Heart left ventricle (tissue), 16 donors: ENCODE results near the gene DTX4. TPM values are rescaled to one million over a fixed set of nuclear protein-coding genes. Genes with fewer than 3 reads are reported as not detected.
A peak's percentile ranks its signal among the peaks of the same experiment; 100 is the strongest.

ENCODE experiments used
- ATAC-seq, 4 donors: fragments of 200-7000 bp; cut with Tn5 transposase; one replicate each; pipeline ENCODE4 v1.9.1; 2020 to 2022; ENCODE audit warnings: moderate library complexity in 4 of 4, mild to moderate bottlenecking in 3 of 4, moderate number of reproducible peaks in 1 of 4
- DNase-seq, 5 donors: peaks; one replicate each; pipeline ENCODE4 v3.0.0-alpha.2; 2020
- H3K27ac ChIP-seq, 12 donors: fragments of 200-600 bp; sonication (generic) in 4 of 12; one replicate each; pipeline versions ENCODE4 v1.5.0 to v1.8.0; 2016 to 2022; ENCODE audit warnings: mild to moderate bottlenecking in 2 of 12
- H3K27me3 ChIP-seq, 9 donors: fragments of 200-600 bp; sonication (generic) in 2 of 9; one replicate each; pipeline versions ENCODE4 v1.5.1 to v1.8.0; 2016 to 2022; ENCODE audit warnings: mild to moderate bottlenecking in 3 of 9
- H3K36me3 ChIP-seq, 9 donors: fragments of 200-600 bp; sonication (generic) in 2 of 9; one replicate each; pipeline versions ENCODE4 v1.5.0 to v1.8.0; 2018 to 2022; ENCODE audit warnings: mild to moderate bottlenecking in 2 of 9
- H3K4me1 ChIP-seq, 12 donors: fragments of 200-600 bp; sonication (generic) in 4 of 12; one replicate each; pipeline versions ENCODE4 v1.5.0 to v1.8.0; 2016 to 2022; ENCODE audit warnings: mild to moderate bottlenecking in 3 of 12
- H3K4me3 ChIP-seq, 12 donors: fragments of 200-600 bp; sonication (generic) in 4 of 12; one replicate each; pipeline versions ENCODE4 v1.5.0 to v1.8.0; 2017 to 2022; ENCODE audit warnings: mild to moderate bottlenecking in 9 of 12, moderate library complexity in 4 of 12
- H3K9me3 ChIP-seq, 12 donors: fragments of 200-600 bp; sonication (generic) in 4 of 12; one replicate each; pipeline versions ENCODE4 v1.5.0 to v1.8.0; 2016 to 2022; ENCODE audit warnings: mild to moderate bottlenecking in 1 of 12
- POLR2A ChIP-seq, 2 donors: fragments of 450-650 bp; IDR thresholded peaks; one replicate each; pipeline ENCODE4 v1.6.1; 2017; ENCODE audit warnings: antibody characterized with exemption in 2 of 2, mild to moderate bottlenecking in 2 of 2, moderate library complexity in 2 of 2
- WGBS, 4 donors: extraction: QIAGEN DNeasy Blood & Tissue Kit in 2 of 4; methylation state at CpG; one replicate each; pipeline versions ENCODE4 v1.1.5 to v1.1.7; 2013 to 2018; 5-methylcytosine and 5-hydroxymethylcytosine counted together
- intact Hi-C, 10 donors: fragments of 100-400 bp; cut with DNase I; formaldehyde crosslinking; loops; one replicate each; pipeline versions ENCODE4 v1.11.1 to v1.14.2; 2022
- polyA plus RNA-seq, 2 donors: library from polyadenylated mRNA; stranded (reverse); fragments of 200-250 nt; gene quantifications; one replicate each; pipeline ENCODE4 v1.2.3, GENCODE V29; 2013
- total RNA-seq, 9 donors: library from RNA; depleted of rRNA in 2 of 9; stranded (reverse); fragments of >200 nt in 2 of 9; fragmentation: NEBNext Ultra II Directional in 3 of 9; extraction: Animal tissue kit (Norgen Biotek cat#: 25700) in 3 of 9; gene quantifications; one replicate each; pipeline versions ENCODE4 v1.1.0 to v1.2.4, GENCODE V29; 2016 to 2023
- TF ChIP-seq, protein P1 (sequence below), 12 donors: fragments of 200-600 bp; sonication (generic) in 4 of 12; IDR thresholded peaks; one replicate each; pipeline versions ENCODE4 v1.5.0 to v1.8.0; 2018 to 2022; ENCODE audit warnings: antibody characterized with exemption in 12 of 12, mild to moderate bottlenecking in 5 of 12
- donor health status: ischemic (EF 13 %, LVEDD 7.1; RV severe dilation, severe dysfunction).
- donor health status: healthy with polysubstance abuse.
- donor health status: DM: no; HTN: yes; CAD: no.
- donor health status: DM: no; HTN: no; CAD: no.
- donor health status: ischemic (EF 25% LVEDD 6.9; RV normal size, moderate dysfunction).
- donor health status: ischemic (EF 25% LVEDD 5.7; RV mildly dilated, moderate dysfunction).
- donor health status: healthy.
- donor health status: DM: yes; HTN: yes; CAD: no.
- donor health status: ischemic (EF 35%, LVEDD 5.7; RV mildly dilated, moderate dysfunction).
- donor health status: nonischemic (EF 11% LVEDD 7.7; RV severe dilation, severe dysfunction).
- donor health status: DM: yes; HTN: yes; CAD: no.
- donor health status: PGD.
- donor health status: ischemic (EF 29% LVEDD 5.4; RV normal size, mild dysfunction).
- donor health status: nonischemic (EF 23%, LVEDD 6.1; RV moderate dilation, normal function).

DTX4 gene
- total and polyA plus RNA-seq, 11 donors = 0.74 to 6.8 (median 1.8) TPM

DNA sequence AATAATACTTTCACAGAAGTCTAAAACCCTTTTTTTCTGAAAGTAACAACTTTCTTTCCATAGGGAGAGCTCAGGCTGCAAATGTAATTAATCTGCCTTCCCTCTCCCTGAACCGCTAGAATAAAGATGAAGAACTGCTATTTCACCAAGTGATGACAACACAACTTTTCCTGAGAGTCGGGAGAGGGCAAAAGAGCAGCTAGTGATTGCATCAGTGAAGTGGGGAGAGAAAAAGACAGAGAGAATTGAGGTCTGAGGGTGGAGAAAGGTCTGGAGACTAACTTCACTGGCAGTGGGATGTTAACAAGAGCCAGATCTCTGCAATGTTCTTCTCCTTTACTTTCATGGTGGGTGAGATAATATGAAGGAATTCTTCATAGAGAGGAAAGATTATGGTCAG is 51.7 kb downstream of the DTX4 start:
- Histone ChIP-seq H3K27me3 (no peaks in the 10 kb centered on the region), H3K27ac (peak overlapping the region; percentile 15 to 86 (median 60)), H3K4me1 (peaks cover 0 to 71% (median 10%) of the 10 kb centered on the region in 12 donors), H3K36me3 (no peaks in the 10 kb centered on the region), H3K4me3 (no peak overlapping the region), H3K9me3 (no peaks in the 10 kb centered on the region)
- intact Hi-C loops = loop anchor here in 1 of 10 donors (5.0 kb wide), 1 partner anchor 59 kb away; no protein-coding TSS in a partner anchor
- TF ChIP-seq POLR2A (IDR thresholded peaks at IDR 0.05) = no peak
- TF ChIP-seq, protein P1, sequence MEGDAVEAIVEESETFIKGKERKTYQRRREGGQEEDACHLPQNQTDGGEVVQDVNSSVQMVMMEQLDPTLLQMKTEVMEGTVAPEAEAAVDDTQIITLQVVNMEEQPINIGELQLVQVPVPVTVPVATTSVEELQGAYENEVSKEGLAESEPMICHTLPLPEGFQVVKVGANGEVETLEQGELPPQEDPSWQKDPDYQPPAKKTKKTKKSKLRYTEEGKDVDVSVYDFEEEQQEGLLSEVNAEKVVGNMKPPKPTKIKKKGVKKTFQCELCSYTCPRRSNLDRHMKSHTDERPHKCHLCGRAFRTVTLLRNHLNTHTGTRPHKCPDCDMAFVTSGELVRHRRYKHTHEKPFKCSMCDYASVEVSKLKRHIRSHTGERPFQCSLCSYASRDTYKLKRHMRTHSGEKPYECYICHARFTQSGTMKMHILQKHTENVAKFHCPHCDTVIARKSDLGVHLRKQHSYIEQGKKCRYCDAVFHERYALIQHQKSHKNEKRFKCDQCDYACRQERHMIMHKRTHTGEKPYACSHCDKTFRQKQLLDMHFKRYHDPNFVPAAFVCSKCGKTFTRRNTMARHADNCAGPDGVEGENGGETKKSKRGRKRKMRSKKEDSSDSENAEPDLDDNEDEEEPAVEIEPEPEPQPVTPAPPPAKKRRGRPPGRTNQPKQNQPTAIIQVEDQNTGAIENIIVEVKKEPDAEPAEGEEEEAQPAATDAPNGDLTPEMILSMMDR (IDR thresholded peaks at IDR 0.05) = no peak
- WGBS, 4 donors = 50 to 63% (median 51%) methylated on average over 2 of the region's 2 CpGs
- ATAC-seq (peak in 2 of 4 donors; percentile 18 to 25), DNase-seq (no peak)

DNA sequence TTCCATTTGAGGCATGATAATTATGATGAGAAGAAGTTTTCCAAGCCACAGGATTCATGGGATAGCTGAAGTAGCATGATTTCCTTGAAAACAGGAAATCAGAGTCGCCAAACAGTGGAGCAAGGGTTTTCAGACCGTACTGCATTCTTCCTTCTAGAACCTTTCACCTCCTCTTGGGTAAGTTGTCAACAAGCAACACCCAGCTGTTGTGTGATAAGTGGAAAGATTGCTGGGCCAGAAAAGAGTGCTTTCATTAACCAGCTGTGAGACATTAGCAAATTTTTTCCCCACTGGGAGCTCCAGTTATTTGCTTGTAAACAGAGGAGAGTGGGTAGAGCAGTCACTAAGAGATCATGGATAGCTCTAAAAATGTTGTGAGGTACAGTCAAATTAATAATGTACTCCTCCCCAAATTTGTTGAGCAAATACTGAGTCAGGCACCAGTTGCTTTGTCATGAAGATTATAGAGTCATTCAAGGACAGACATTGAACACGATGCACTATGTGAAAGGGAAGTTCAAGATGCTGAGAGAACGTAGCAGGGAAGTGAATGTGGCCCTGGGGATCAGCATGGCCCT is 52.5 kb downstream of the DTX4 start:
- Histone ChIP-seq H3K4me1 (peaks cover 0 to 62% (median 10%) of the 10 kb centered on the region in 12 donors), H3K4me3 (no peak overlapping the region), H3K27ac (peak overlapping the region; percentile 15 to 86 (median 60)), H3K27me3 (no peaks in the 10 kb centered on the region), H3K36me3 (no peaks in the 10 kb centered on the region), H3K9me3 (no peaks in the 10 kb centered on the region)
- TF ChIP-seq, protein P1 (IDR thresholded peaks at IDR 0.05) = no peak
- TF ChIP-seq POLR2A (IDR thresholded peaks at IDR 0.05) = no peak
- ATAC-seq = peak; percentile 70 to 87 (median 80)
- WGBS, 4 donors = 28 to 40% (median 30%) methylated on average over 4 of the region's 4 CpGs
- intact Hi-C loops = loop anchor here in 1 of 10 donors (5.0 kb wide), 1 partner anchor 58 kb away; no protein-coding TSS in a partner anchor
- DNase-seq = no peak

DNA sequence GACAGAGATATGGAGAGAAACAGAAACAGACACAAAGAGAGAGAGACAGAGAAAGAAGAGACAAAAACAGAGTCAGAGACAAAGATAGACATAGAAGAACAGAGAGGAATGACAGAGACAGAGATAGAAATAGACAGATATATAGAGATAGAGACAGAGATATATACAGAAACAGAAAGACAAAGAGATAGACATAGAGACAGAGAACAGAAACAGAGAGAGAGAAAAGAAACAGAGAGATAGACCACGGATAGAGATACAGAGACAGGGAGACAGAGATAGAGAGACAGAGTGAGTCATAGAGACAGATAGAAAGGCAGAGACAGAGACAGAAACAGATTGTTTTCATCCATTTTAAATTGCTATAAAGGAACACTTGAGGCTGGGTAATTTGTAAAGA is 53.1 kb downstream of the DTX4 start:
- peak overlapping the region in 9 of 12 donors; percentile 46 to 86 (median 64) for H3K27ac ChIP-seq

DNA sequence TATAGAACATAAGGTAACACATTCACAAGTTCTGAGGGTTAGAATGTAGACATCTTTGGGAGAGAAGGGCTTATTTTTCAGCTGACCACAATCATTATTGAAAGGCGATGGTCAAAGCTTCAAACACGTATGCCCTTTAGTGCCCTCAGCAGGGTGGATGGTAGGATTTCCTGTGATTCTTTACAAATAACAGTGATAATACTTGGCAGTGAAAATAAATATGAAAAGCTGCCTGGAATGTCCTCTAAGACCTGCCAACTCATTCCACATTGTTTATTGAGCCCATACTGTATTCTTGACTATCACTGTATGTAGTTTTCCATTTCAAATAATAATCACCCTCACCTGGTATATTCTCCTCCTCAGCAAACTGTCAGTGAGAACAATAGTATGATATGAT is 54.5 kb downstream of the DTX4 start:
- H3K27ac ChIP-seq = peak overlapping the region in 1 of 12 donors; percentile 40
- H3K4me1 ChIP-seq = peaks cover 0 to 53% (median 10%) of the 10 kb centered on the region in 12 donors
- no peaks in the 10 kb centered on the region for H3K36me3 ChIP-seq
- WGBS, 4 donors = 47 to 59% (median 57%) methylated on average over 2 of the region's 2 CpGs
- no peak overlapping the region for H3K4me3 ChIP-seq
- H3K27me3 ChIP-seq = no peaks in the 10 kb centered on the region
- intact Hi-C loops = no loop called here
- DNase-seq = no peak
- ATAC-seq = no peak
- peaks cover 0 to 2% (median 0%) of the 10 kb centered on the region in 12 donors for H3K9me3 ChIP-seq
- TF ChIP-seq POLR2A (IDR thresholded peaks at IDR 0.05) = no peak
- TF ChIP-seq, protein P1 (IDR thresholded peaks at IDR 0.05) = no peak

More for the DNA sequence above, 53.1 kb downstream of the DTX4 start:
- WGBS, 4 donors = 63 to 78% (median 68%) methylated on average over 1 of the region's 1 CpG
- H3K4me3 ChIP-seq = no peak overlapping the region
- no peaks in the 10 kb centered on the region for H3K27me3 ChIP-seq
- H3K4me1 ChIP-seq = peaks cover 0 to 57% (median 10%) of the 10 kb centered on the region in 12 donors
- H3K9me3 ChIP-seq = no peaks in the 10 kb centered on the region
- TF ChIP-seq, protein P1 (IDR thresholded peaks at IDR 0.05) = no peak
- no peak for TF ChIP-seq POLR2A (IDR thresholded peaks at IDR 0.05)
- DNase-seq = no peak
- intact Hi-C loops = no loop called here
- no peak for ATAC-seq
- no peaks in the 10 kb centered on the region for H3K36me3 ChIP-seq
